Dendritic cell treated with granulocyte-macrophage colony-stimulating factor and Interleukin-4, amounts not matched to agents 40 ng/mL and 50 ng/mL, for 4 days (primary cell): ENCODE results near the gene SNX14.
A peak's percentile ranks its signal among the peaks of the same experiment; 100 is the strongest.
"Not testable (repeated sequence)": the region's sequence is repeated elsewhere in the genome, so short reads cannot be mapped to it uniquely, and the experiment has no call there.

Experiments
- H3K27ac Mint-ChIP-seq: one replicate; pipeline ENCODE4 v1.8.0; 2022; ENCODE audit warnings: mild to moderate bottlenecking, mixed read lengths
- H3K27me3 Mint-ChIP-seq: one replicate; pipeline ENCODE4 v1.8.0; 2022; ENCODE audit warnings: mild to moderate bottlenecking, mixed read lengths
- H3K36me3 Mint-ChIP-seq: one replicate; pipeline ENCODE4 v1.8.0; 2022; ENCODE audit warnings: low read depth, mixed read lengths
- H3K4me1 Mint-ChIP-seq: one replicate; pipeline ENCODE4 v1.8.0; 2022; ENCODE audit warnings: low read depth, mixed read lengths
- H3K4me3 Mint-ChIP-seq: one replicate; pipeline ENCODE4 v1.8.0; 2022; ENCODE audit warnings: mild to moderate bottlenecking, moderate library complexity, mixed read lengths
- H3K9me3 Mint-ChIP-seq: one replicate; pipeline ENCODE4 v1.8.0; 2022; ENCODE audit warnings: mixed read lengths
- intact Hi-C: fragments of 100-400 bp; cut with micrococcal nuclease; formaldehyde crosslinking; loops from one replicate; pipeline ENCODE4 v1.15.0; 2022

Gene SNX14

GRCh38 chr6:85610182-85610895 lies 16.7 kb upstream of the SNX14 start:
- intact Hi-C loops = no loop called here
- H3K27me3 Mint-ChIP-seq = no peaks in the 10 kb centered on the region
- no peaks in the 10 kb centered on the region for H3K9me3 Mint-ChIP-seq
- H3K4me1 Mint-ChIP-seq = no peaks in the 10 kb centered on the region
- peaks cover 74% of the 10 kb centered on the region for H3K36me3 Mint-ChIP-seq
- no peak overlapping the region for H3K4me3 Mint-ChIP-seq
- no peak overlapping the region for H3K27ac Mint-ChIP-seq

- intact Hi-C loops = no loop called here
- H3K9me3 Mint-ChIP-seq = no peaks in the 10 kb centered on the region
- no peaks in the 10 kb centered on the region for H3K4me1 Mint-ChIP-seq
- H3K4me3 Mint-ChIP-seq = no peak overlapping the region
- H3K27ac Mint-ChIP-seq = no peak overlapping the region
- no peaks in the 10 kb centered on the region for H3K27me3 Mint-ChIP-seq
- peaks cover 7% of the 10 kb centered on the region for H3K36me3 Mint-ChIP-seq
Measured at GRCh38 chr6:85602100-85602499, 8.4 kb upstream of the SNX14 start.

GRCh38 chr6:85600713-85601313 lies 7.2 kb upstream of the SNX14 start:
- Mint-ChIP-seq H3K4me3 (no peak overlapping the region), H3K27ac (no peak overlapping the region)

GRCh38 chr6:85594197-85594930 lies 706 bp upstream of the SNX14 start:
- Mint-ChIP-seq H3K4me3 (peak overlapping the region; percentile 96), H3K9me3 (no peaks in the 10 kb centered on the region), H3K4me1 (peaks cover 33% of the 10 kb centered on the region), H3K27ac (peak overlapping the region; percentile 99), H3K27me3 (no peaks in the 10 kb centered on the region), H3K36me3 (peaks cover 38% of the 10 kb centered on the region)
- intact Hi-C loops = loop anchor here (1.0 kb wide), 2 partner anchors 49 to 84 kb away; no protein-coding TSS in a partner anchor

More at GRCh38 chr6:85600713-85601313, 7.2 kb upstream of the SNX14 start:
- intact Hi-C loops = no loop called here
- peaks cover 7% of the 10 kb centered on the region for H3K36me3 Mint-ChIP-seq
- no peaks in the 10 kb centered on the region for H3K27me3 Mint-ChIP-seq
- no peaks in the 10 kb centered on the region for H3K4me1 Mint-ChIP-seq
- H3K9me3 Mint-ChIP-seq = no peaks in the 10 kb centered on the region

GRCh38 chr6:85592033-85592432 lies 1.6 kb downstream of the SNX14 start:
- Mint-ChIP-seq H3K4me1 (peaks cover 40% of the 10 kb centered on the region), H3K4me3 (peak overlapping the region; percentile 96), H3K27me3 (no peaks in the 10 kb centered on the region), H3K36me3 (peaks cover 47% of the 10 kb centered on the region), H3K27ac (peak overlapping the region; percentile 99), H3K9me3 (no peaks in the 10 kb centered on the region)
- intact Hi-C loops = no loop called here

- intact Hi-C loops = no loop called here
- Mint-ChIP-seq H3K36me3 (peaks cover 53% of the 10 kb centered on the region), H3K4me3 (no peak overlapping the region), H3K27ac (no peak overlapping the region), H3K4me1 (peaks cover 40% of the 10 kb centered on the region), H3K27me3 (no peaks in the 10 kb centered on the region), H3K9me3 (no peaks in the 10 kb centered on the region)
Measured at GRCh38 chr6:85591207-85591606, 2.5 kb downstream of the SNX14 start.

- Mint-ChIP-seq H3K4me3 (no peak overlapping the region), H3K27ac (no peak overlapping the region), H3K27me3 (no peaks in the 10 kb centered on the region), H3K4me1 (peaks cover 42% of the 10 kb centered on the region), H3K9me3 (peaks cover 45% of the 10 kb centered on the region), H3K36me3 (peaks cover 76% of the 10 kb centered on the region)
- intact Hi-C loops = no loop called here
Measured at GRCh38 chr6:85585741-85586140, 7.9 kb downstream of the SNX14 start.

GRCh38 chr6:85582832-85583231 lies 10.8 kb downstream of the SNX14 start:
- H3K27me3 Mint-ChIP-seq, H3K27ac Mint-ChIP-seq, intact Hi-C loops, H3K4me3 Mint-ChIP-seq: not testable (repeated sequence)
- Mint-ChIP-seq H3K36me3 (peaks cover 66% of the 10 kb centered on the region), H3K9me3 (peaks cover 45% of the 10 kb centered on the region), H3K4me1 (peaks cover 29% of the 10 kb centered on the region)

GRCh38 chr6:85581572-85581971 lies 12.1 kb downstream of the SNX14 start:
- H3K36me3 Mint-ChIP-seq = peaks cover 56% of the 10 kb centered on the region
- H3K4me3 Mint-ChIP-seq = no peak overlapping the region
- H3K9me3 Mint-ChIP-seq = peaks cover 45% of the 10 kb centered on the region
- H3K27me3 Mint-ChIP-seq = no peaks in the 10 kb centered on the region
- intact Hi-C loops = no loop called here
- peaks cover 29% of the 10 kb centered on the region for H3K4me1 Mint-ChIP-seq
- H3K27ac Mint-ChIP-seq = peak overlapping the region; percentile 5

GRCh38 chr6:85580878-85581267 lies 12.8 kb downstream of the SNX14 start:
- Mint-ChIP-seq H3K9me3 (peaks cover 45% of the 10 kb centered on the region), H3K36me3 (peaks cover 53% of the 10 kb centered on the region), H3K4me3 (no peak overlapping the region), H3K27me3 (no peaks in the 10 kb centered on the region), H3K27ac (peak overlapping the region; percentile 15), H3K4me1 (peaks cover 26% of the 10 kb centered on the region)
- intact Hi-C loops = no loop called here

- Mint-ChIP-seq H3K4me1 (peaks cover 24% of the 10 kb centered on the region), H3K27ac (peak overlapping the region; percentile 15), H3K36me3 (peaks cover 47% of the 10 kb centered on the region), H3K4me3 (no peak overlapping the region), H3K27me3 (no peaks in the 10 kb centered on the region), H3K9me3 (peaks cover 41% of the 10 kb centered on the region)
- intact Hi-C loops = no loop called here
Measured at GRCh38 chr6:85580118-85580877, 13.4 kb downstream of the SNX14 start.

GRCh38 chr6:85579581-85579980 lies 14.1 kb downstream of the SNX14 start:
- Mint-ChIP-seq H3K27me3 (no peaks in the 10 kb centered on the region), H3K36me3 (peaks cover 40% of the 10 kb centered on the region), H3K4me1 (peaks cover 29% of the 10 kb centered on the region), H3K4me3 (no peak overlapping the region), H3K9me3 (peaks cover 33% of the 10 kb centered on the region), H3K27ac (no peak overlapping the region)
- intact Hi-C loops = no loop called here

- H3K4me1 Mint-ChIP-seq = peaks cover 22% of the 10 kb centered on the region
- H3K36me3 Mint-ChIP-seq = peaks cover 32% of the 10 kb centered on the region
- no peak overlapping the region for H3K27ac Mint-ChIP-seq
- H3K27me3 Mint-ChIP-seq = no peaks in the 10 kb centered on the region
- peaks cover 2% of the 10 kb centered on the region for H3K9me3 Mint-ChIP-seq
- intact Hi-C loops = no loop called here
- no peak overlapping the region for H3K4me3 Mint-ChIP-seq
Measured at GRCh38 chr6:85576476-85576875, 17.2 kb downstream of the SNX14 start.
